Measurements from ENCODE around the gene CCT7.

Gene CCT7

DNA sequence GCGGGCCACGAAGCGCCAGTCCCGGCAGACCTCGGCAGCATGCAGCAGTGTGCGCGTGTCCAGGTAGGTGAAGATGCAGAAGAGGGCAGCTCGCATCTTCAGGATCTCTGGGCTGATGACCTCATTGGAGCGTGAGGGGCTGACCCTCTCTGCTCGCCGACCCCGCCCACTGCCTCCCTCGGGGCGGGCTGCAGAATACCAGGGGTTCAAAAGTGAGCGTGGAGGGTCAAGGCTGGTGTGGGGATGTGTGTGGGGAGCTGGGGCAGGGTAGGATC lies 30.2 kb downstream of the CCT7 start:
- no peak overlapping the region for H3K4me3 ChIP-seq (ENCODE audit: low read depth, low read length)
- TF ChIP-seq, protein P1, sequence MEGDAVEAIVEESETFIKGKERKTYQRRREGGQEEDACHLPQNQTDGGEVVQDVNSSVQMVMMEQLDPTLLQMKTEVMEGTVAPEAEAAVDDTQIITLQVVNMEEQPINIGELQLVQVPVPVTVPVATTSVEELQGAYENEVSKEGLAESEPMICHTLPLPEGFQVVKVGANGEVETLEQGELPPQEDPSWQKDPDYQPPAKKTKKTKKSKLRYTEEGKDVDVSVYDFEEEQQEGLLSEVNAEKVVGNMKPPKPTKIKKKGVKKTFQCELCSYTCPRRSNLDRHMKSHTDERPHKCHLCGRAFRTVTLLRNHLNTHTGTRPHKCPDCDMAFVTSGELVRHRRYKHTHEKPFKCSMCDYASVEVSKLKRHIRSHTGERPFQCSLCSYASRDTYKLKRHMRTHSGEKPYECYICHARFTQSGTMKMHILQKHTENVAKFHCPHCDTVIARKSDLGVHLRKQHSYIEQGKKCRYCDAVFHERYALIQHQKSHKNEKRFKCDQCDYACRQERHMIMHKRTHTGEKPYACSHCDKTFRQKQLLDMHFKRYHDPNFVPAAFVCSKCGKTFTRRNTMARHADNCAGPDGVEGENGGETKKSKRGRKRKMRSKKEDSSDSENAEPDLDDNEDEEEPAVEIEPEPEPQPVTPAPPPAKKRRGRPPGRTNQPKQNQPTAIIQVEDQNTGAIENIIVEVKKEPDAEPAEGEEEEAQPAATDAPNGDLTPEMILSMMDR (IDR thresholded peaks at IDR 0.05; ENCODE audit: borderline replicate concordance, insufficient read depth, low read depth, low read length), result no peak

DNA sequence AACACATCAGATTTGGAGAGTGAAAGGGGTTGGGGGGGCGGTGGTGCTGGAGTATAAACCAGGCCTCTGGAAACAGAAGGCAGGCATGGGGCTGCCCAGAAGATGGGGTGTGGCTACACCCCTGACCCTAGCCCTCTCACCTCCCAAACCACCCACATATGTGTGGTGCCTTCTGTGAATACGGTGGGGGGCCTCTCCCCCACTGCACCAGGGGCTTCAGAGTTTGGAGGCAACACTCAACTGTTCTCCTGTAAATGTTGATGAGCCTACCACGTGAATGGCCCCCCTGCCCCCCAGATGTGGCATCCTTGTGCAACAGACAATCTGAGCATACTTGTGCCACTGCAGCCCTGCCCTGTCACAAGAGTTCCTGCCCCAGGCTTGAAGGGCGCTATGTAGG lies 30.7 kb downstream of the CCT7 start:
- TF ChIP-seq, protein P1 (IDR thresholded peaks at IDR 0.05; ENCODE audit: borderline replicate concordance, insufficient read depth, low read depth, low read length), result no peak
- no peak overlapping the region for H3K4me3 ChIP-seq (ENCODE audit: low read depth, low read length)

DNA sequence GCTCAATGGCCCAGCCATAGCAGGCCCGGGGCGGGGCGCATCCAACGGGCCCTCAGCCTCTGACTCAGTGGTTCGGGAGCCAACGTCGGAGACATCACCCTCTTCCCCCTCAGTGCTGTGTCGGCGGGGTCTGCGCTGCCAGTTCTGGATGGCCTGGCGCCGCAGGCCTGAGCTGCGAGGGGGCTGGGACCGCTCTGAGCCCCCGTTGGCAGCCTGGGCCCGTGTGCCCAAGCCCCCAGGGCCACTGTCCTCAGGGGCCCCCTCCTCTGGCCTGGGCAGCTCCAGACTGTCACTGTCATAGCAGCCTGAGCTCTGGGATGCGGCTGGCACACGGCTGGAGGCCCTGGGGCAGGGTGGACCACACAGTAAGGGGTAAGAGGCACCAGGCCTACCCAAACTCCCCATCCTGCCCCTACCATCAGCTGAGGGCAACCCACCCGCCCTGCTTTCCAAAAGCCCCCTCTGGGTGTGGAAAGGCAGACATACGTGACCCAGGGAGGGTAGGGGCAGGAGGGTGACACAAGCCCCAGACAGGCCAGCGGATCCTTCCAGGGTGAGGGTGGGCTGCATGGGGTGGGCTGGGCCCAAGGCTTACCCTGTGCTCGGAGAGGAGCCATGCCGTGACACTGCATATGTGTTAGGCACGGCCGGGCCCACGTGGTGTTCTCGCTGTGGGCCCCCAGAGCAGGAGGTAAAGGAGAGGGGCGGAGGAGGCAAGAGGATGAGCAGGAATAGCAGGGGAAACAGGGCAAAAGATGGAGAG lies 31.4 kb downstream of the CCT7 start:
- H3K4me3 ChIP-seq (ENCODE audit: low read depth, low read length), result no peak overlapping the region
- TF ChIP-seq, protein P1 (IDR thresholded peaks at IDR 0.05; ENCODE audit: borderline replicate concordance, insufficient read depth, low read depth, low read length), result no peak

DNA sequence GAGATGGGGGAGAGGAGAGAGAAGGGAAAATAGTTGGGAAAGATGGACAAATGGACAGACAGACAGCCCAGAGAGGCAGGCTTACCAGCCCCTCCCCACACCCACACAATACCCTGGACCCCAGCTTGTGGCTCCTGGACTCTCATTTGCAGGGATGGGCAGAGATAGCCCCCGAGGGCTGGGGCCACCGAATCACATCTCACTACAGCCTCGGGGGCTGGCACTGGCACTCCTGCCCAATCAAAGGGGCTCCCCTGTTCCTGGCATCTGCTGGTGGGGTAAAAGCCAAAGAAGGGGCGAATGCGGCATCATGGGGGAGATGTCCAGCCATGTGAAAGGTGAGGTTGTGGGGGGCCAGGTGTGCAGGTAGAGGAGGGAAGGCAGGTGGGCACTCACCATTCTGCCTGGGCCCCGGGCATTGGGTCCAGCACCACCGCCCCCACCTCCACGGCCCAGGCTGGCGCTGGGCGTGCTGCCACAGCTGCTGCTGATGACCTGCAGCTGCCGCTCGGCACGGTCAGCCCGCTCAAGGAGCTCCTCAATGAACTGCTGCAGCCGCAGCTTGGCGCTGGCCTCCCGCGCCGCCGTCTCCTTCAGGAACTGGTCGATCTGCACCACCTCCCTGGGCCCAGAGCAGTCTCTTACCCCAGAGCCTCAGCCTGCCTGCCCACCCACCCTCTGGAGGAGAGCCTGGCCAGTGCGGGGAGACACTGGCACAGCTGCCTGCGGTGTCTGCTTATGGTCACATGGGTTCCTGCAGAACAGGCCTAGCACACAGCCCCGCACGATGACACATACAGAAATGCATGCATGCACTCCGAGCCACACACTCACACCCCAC lies 32.2 kb downstream of the CCT7 start:
- H3K4me3 ChIP-seq (ENCODE audit: low read depth, low read length), result no peak overlapping the region
- TF ChIP-seq, protein P1 (IDR thresholded peaks at IDR 0.05; ENCODE audit: borderline replicate concordance, insufficient read depth, low read depth, low read length), result no peak

DNA sequence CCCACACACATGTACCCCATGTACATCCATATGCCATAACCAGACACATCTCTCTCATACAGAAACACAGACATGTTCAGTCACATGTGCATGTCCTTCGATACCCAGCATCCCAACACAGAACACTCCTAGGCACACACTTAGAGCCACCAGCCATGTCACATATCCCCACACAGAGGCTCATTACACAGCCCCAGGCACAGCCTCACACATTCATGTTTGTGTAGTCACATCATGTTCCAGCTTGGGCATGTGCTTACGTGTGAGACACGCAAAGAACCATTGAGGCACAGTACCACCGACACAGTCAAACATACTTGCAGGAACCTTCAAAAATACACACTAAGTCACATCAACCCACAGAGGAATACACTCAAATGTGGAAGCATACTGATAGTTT lies 32.9 kb downstream of the CCT7 start:
- TF ChIP-seq, protein P1 (IDR thresholded peaks at IDR 0.05; ENCODE audit: borderline replicate concordance, insufficient read depth, low read depth, low read length), result no peak
- H3K4me3 ChIP-seq (ENCODE audit: low read depth, low read length), result no peak overlapping the region

DNA sequence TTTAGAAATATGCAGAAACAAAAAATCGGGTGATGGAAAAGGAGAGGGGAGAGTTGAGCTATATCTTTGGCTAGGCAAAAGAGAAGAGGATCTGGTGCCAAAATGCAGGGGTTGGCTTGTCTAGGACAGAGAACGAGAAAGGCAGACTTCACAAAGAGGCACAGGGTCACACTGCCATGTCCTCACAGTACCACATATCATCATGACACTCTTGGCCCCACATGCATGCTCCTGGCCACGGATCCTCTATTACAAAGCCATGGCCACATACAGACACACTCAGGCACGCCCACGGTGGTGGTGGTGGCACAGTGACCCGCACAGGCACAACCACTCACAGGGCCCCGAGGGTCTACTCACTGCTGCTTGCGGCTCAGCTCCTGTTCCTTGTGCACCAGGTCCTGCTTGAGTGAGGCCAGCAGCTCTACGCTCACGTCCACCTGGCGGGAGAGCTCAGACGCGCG lies 34.3 kb downstream of the CCT7 start:
- no peak overlapping the region for H3K4me3 ChIP-seq (ENCODE audit: low read depth, low read length)
- TF ChIP-seq, protein P1 (IDR thresholded peaks at IDR 0.05; ENCODE audit: borderline replicate concordance, insufficient read depth, low read depth, low read length), result no peak

Data from GM12875 (cell line).